Islet precursor cell (in vitro differentiated cells): Measurements from ENCODE around the gene LEF1.
"Not testable (repeated sequence)": the region's sequence is repeated elsewhere in the genome, so short reads cannot be mapped to it uniquely, and the experiment has no call there.

Experiments
- DNase-seq: peaks from one replicate; pipeline ENCODE4 v3.0.0-alpha.2; 2018

LEF1 gene

GRCh38 chr4:108055787-108056186 lies 112.9 kb downstream of the LEF1 start:
- no peak for DNase-seq

GRCh38 chr4:108054025-108054638 lies 114.6 kb downstream of the LEF1 start:
- no peak for DNase-seq

GRCh38 chr4:108053251-108053711 lies 115.5 kb downstream of the LEF1 start:
- DNase-seq: no peak

GRCh38 chr4:108052558-108053120 lies 116.1 kb downstream of the LEF1 start:
- no peak for DNase-seq

GRCh38 chr4:108051343-108051742 lies 117.4 kb downstream of the LEF1 start:
- DNase-seq: peak; percentile 89

- not testable (repeated sequence) for DNase-seq
Observed at GRCh38 chr4:108050166-108051111, 118.3 kb downstream of the LEF1 start.

GRCh38 chr4:108049406-108049805 lies 119.3 kb downstream of the LEF1 start:
- DNase-seq: no peak

GRCh38 chr4:108048997-108049396 lies 119.7 kb downstream of the LEF1 start:
- no peak for DNase-seq

- DNase-seq: no peak
Observed at GRCh38 chr4:108048157-108048556, 120.6 kb downstream of the LEF1 start.

GRCh38 chr4:108047199-108047598 lies 121.5 kb downstream of the LEF1 start:
- no peak for DNase-seq

- no peak for DNase-seq
Observed at GRCh38 chr4:108045687-108046024, 123.1 kb downstream of the LEF1 start.

GRCh38 chr4:108044951-108045686 lies 123.6 kb downstream of the LEF1 start:
- no peak for DNase-seq

- DNase-seq: peak; percentile 60
Observed at GRCh38 chr4:108043526-108043925, 125.2 kb downstream of the LEF1 start.

- no peak for DNase-seq
Observed at GRCh38 chr4:108042927-108043326, 125.8 kb downstream of the LEF1 start.

GRCh38 chr4:108037884-108038283 lies 130.8 kb downstream of the LEF1 start:
- no peak for DNase-seq

GRCh38 chr4:108036213-108036612 lies 132.5 kb downstream of the LEF1 start:
- DNase-seq: no peak

- DNase-seq: no peak
Observed at GRCh38 chr4:108035691-108036090, 133.0 kb downstream of the LEF1 start.

- DNase-seq: no peak
Observed at GRCh38 chr4:108034565-108034964, 134.2 kb downstream of the LEF1 start.

GRCh38 chr4:108033348-108033747 lies 135.4 kb downstream of the LEF1 start:
- DNase-seq: no peak

- DNase-seq: no peak
Observed at GRCh38 chr4:108031427-108032083, 137.2 kb downstream of the LEF1 start.

- peak; percentile 85 for DNase-seq
Observed at GRCh38 chr4:108030332-108030731, 138.4 kb downstream of the LEF1 start.

GRCh38 chr4:108029731-108030130 lies 139.0 kb downstream of the LEF1 start:
- no peak for DNase-seq
